Mucosa of descending colon (tissue), 3 donors: Measurements from ENCODE around the gene CCBE1. TPM values are rescaled to one million over a fixed set of nuclear protein-coding genes. Genes with fewer than 3 reads are reported as not detected.

Source experiments
- ATAC-seq: fragments of 200-7000 bp; cut with Tn5 transposase; one replicate; pipeline ENCODE4 v1.9.1; 2020; ENCODE audit warnings: mild to moderate bottlenecking, moderate library complexity
- DNase-seq, 3 donors: peaks; one replicate each; pipeline ENCODE4 v3.0.0-alpha.2; 2020
- H3K36me3 ChIP-seq: fragments of 200-600 bp; one replicate; pipeline ENCODE4 v1.8.0; 2021; ENCODE audit warnings: low read depth, mild to moderate bottlenecking
- H3K4me1 ChIP-seq: fragments of 200-600 bp; one replicate; pipeline ENCODE4 v1.8.0; 2021; ENCODE audit warnings: low read depth, mild to moderate bottlenecking
- H3K4me3 ChIP-seq: fragments of 200-600 bp; one replicate; pipeline ENCODE4 v1.8.0; 2021; ENCODE audit warnings: mild to moderate bottlenecking
- H3K9me3 ChIP-seq: fragments of 200-600 bp; one replicate; pipeline ENCODE4 v1.8.0; 2021; ENCODE audit warnings: mild to moderate bottlenecking
- intact Hi-C, 2 donors: fragments of 100-400 bp; cut with DNase I in 1 of 2; cut with micrococcal nuclease in 1 of 2; formaldehyde crosslinking; loops; one replicate each; pipeline versions ENCODE4 v1.11.0 to v1.11.1; 2022; cut with DNase I, micrococcal nuclease
- total RNA-seq, 3 donors: library from RNA; stranded (reverse); fragmentation: NEBNext Ultra II Directional in 2 of 3; extraction: Animal tissue kit (Norgen Biotek cat#: 25700) in 2 of 3; gene quantifications; one replicate each; pipeline versions ENCODE4 v1.2.1 to v1.2.4, GENCODE V29; 2021 to 2023
- TF ChIP-seq, protein P1 (sequence below): fragments of 200-600 bp; IDR thresholded peaks from one replicate; pipeline ENCODE4 v1.8.0; 2022; ENCODE audit warnings: antibody characterized with exemption, mild to moderate bottlenecking
- donor health status: DM: no; HTN: no; CAD: no; lungs with moderate emphysema.
- donor health status: DM: no; HTN: no; CAD: no.
- donor health status: DM: no; HTN: yes; CAD: no.

CCBE1 gene
- total RNA-seq, 3 donors from 2014 or later = 1.6 to 54.7 (median 2.2) TPM

DNA sequence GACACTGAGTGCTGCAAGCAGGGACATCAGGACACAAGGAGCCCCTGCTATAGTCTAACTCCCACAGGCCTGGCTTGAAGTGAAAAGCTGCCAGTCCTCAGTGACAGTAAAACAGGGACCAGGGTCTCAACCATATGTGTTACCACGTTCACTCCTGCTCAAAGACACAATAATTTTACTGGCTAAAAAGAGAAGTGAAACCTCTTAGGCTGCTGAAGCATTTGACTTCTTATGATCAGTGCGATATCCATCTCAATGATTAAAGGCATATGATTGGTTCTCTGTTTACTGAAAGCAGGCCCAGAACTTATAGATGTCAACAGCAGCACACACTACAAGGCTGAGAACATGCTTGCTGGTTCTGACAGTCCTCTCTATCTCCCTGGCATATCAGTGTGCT is 208.3 kb downstream of the CCBE1 start:
- H3K36me3 ChIP-seq = no peaks in the 10 kb centered on the region
- DNase-seq (no peak), ATAC-seq (no peak)
- intact Hi-C loops = no loop called here
- H3K9me3 ChIP-seq = no peaks in the 10 kb centered on the region
- H3K4me1 ChIP-seq = no peaks in the 10 kb centered on the region
- no peak overlapping the region for H3K4me3 ChIP-seq
- TF ChIP-seq, protein P1, sequence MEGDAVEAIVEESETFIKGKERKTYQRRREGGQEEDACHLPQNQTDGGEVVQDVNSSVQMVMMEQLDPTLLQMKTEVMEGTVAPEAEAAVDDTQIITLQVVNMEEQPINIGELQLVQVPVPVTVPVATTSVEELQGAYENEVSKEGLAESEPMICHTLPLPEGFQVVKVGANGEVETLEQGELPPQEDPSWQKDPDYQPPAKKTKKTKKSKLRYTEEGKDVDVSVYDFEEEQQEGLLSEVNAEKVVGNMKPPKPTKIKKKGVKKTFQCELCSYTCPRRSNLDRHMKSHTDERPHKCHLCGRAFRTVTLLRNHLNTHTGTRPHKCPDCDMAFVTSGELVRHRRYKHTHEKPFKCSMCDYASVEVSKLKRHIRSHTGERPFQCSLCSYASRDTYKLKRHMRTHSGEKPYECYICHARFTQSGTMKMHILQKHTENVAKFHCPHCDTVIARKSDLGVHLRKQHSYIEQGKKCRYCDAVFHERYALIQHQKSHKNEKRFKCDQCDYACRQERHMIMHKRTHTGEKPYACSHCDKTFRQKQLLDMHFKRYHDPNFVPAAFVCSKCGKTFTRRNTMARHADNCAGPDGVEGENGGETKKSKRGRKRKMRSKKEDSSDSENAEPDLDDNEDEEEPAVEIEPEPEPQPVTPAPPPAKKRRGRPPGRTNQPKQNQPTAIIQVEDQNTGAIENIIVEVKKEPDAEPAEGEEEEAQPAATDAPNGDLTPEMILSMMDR = no peak

DNA sequence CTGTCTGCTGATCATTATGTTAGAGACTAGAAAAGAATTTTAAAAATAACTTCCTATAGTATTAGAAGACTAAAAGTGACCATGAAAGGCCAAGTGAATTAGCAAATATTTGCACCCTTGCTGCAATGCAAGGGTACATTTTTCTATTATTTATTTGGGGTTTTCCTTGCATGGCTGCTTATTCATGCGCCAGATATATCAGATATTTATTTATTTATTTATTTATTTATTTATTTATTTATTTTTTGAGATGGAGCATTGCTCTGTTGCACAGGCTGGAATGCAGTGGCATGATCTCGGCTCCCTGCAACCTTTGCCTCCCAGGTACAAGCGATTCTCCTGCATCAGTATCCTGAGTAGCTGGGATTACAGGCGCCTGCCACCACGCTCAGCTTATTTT is 211.8 kb downstream of the CCBE1 start:
- Histone ChIP-seq H3K36me3 (no peaks in the 10 kb centered on the region), H3K4me1 (no peaks in the 10 kb centered on the region), H3K9me3 (no peaks in the 10 kb centered on the region), H3K4me3 (no peak overlapping the region)
- DNase-seq (no peak), ATAC-seq (no peak)
- intact Hi-C loops = no loop called here
- TF ChIP-seq, protein P1 = no peak

DNA sequence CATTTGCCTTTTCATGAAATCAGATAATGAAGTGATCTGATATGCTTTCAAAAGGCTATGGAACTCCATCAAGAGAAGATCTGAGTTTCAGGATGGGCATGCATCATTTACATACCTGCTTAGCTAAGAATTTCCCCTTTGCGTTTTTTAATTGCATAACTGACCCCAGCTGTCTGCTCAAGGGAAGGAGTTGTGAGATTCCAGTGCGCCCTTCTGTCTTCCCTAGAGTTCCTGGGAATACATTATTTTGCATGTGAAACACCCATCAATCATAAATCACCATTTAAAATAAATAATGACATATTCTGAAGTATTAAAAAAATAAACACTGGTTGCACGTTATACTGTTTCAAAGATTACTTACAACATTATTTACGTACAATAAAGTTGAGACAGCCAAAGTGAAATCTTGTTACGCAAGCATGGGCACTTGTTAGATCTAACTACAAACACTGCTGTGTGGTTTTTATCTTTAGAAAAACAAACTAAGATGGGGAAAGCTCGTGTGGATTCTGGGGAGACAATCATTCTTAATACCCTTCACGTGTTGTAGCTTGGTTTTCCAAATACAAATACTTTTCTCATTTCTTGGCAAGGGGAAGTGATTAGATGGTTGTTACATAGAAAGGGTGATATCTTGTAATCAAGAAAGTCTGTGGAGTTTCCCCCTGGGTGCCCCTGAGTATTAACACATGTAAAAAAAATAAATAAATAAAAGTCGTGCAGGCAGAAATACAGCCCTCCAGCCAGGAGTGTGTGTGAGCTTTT is 212.5 kb downstream of the CCBE1 start:
- intact Hi-C loops = no loop called here
- no peaks in the 10 kb centered on the region for H3K4me1 ChIP-seq
- ATAC-seq (no peak), DNase-seq (no peak)
- no peak overlapping the region for H3K4me3 ChIP-seq
- TF ChIP-seq, protein P1 = no peak
- H3K9me3 ChIP-seq = no peaks in the 10 kb centered on the region
- no peaks in the 10 kb centered on the region for H3K36me3 ChIP-seq

DNA sequence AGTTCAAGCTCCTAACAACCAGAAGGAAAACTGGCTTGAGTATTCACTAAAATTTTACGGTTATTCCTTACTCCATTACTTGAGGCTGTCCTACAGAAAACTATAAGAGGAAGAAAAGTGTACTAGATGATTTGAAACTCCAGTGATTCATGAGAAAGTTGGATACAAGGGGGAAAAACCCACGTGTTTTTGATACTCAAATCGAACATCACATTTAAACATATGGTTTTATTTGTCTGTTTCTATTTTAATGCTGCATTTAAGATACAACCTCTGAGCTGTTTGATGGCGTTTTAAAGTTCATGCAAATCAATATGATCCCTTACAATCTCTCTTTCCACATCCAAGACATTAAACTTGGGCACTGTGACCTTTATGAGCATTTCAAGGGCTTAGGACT is 213.1 kb downstream of the CCBE1 start:
- no peak for ATAC-seq
- DNase-seq = no peak
- intact Hi-C loops = no loop called here
- no peaks in the 10 kb centered on the region for H3K36me3 ChIP-seq
- no peaks in the 10 kb centered on the region for H3K4me1 ChIP-seq
- H3K4me3 ChIP-seq = no peak overlapping the region
- H3K9me3 ChIP-seq = no peaks in the 10 kb centered on the region
- TF ChIP-seq, protein P1 = no peak

DNA sequence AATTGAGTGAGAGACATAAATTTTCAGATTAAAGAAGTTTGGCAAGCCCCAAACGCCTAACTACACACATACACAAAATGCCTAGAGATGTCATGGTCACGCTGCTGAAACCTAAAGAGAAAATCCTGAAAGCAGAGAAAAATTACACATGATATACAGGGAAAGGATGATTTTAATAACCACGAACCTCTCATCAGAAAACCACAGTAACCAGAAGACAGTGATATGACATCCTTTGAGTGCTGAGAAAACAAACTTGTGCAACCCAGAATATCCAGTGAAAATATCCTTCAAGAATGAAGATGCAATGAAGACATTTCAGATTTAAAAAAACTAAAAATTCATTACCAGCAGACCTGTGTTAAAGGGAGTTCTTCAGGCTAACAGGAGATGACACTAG is 215.8 kb downstream of the CCBE1 start:
- intact Hi-C loops = no loop called here
- no peak overlapping the region for H3K4me3 ChIP-seq
- DNase-seq = no peak
- no peaks in the 10 kb centered on the region for H3K4me1 ChIP-seq
- ATAC-seq = no peak
- no peaks in the 10 kb centered on the region for H3K9me3 ChIP-seq
- TF ChIP-seq, protein P1 = no peak
- H3K36me3 ChIP-seq = no peaks in the 10 kb centered on the region
